ENCODE results near the gene NME9. TPM values are rescaled to one million over a fixed set of nuclear protein-coding genes. Genes with fewer than 3 reads are reported as not detected.

NME9 gene
- total and polyA plus RNA-seq, 4 donors: 0.08 to 0.39 TPM; not detected in 2

GRCh38 chr3:138336454-138336999 is 6.9 kb upstream of the NME9 start (continued):
- TF ChIP-seq MAX (IDR thresholded peaks at IDR 0.05) (no peak), EGR1 (IDR thresholded peaks at IDR 0.05; ENCODE audit: low read depth in 2 of 2) (no peak), RAD21 (IDR thresholded peaks at IDR 0.05) (no peak), HNF4A (conservative IDR thresholded peaks at IDR 0.05) (no peak)

GRCh38 chr3:138334608-138335007 is 5.0 kb upstream of the NME9 start:
- peaks cover 0 to 3% (median 1%) of the 10 kb centered on the region in 4 donors for H3K4me1 ChIP-seq (ENCODE audit: control insufficient read depth in 4 of 4, insufficient read depth in 4 of 4, low read length in 3 of 4)
- 80% methylated on average over 4 of the region's 4 CpGs for whole genome bisulfite sequencing
- no peak overlapping the region for H3K27ac ChIP-seq (ENCODE audit: low read depth in 1 of 2, low read length in 2 of 2)
- TF ChIP-seq NR2F2 (IDR thresholded peaks at IDR 0.05) (no peak), SP1 (IDR thresholded peaks at IDR 0.05) (no peak), REST (IDR thresholded peaks at IDR 0.05) (no peak), MAX (IDR thresholded peaks at IDR 0.05) (no peak), FOXA1 (IDR thresholded peaks at IDR 0.05) (no peak), JUND (IDR thresholded peaks at IDR 0.05) (no peak), ZBTB33 (IDR thresholded peaks at IDR 0.05) (no peak), YY1 (IDR thresholded peaks at IDR 0.05) (no peak)
- no peaks in the 10 kb centered on the region for H3K9me3 ChIP-seq (ENCODE audit: control insufficient read depth in 4 of 4, low read length in 3 of 4)
- no peak overlapping the region for H3K4me3 ChIP-seq (ENCODE audit: low read depth in 1 of 3, low read length in 3 of 3)
- no peak for DNase-seq (ENCODE audit: low spot score)
- H3K27me3 ChIP-seq (ENCODE audit: control insufficient read depth in 4 of 4, insufficient read depth in 4 of 4, low read length in 3 of 4): no peaks in the 10 kb centered on the region
- no peaks in the 10 kb centered on the region for H3K36me3 ChIP-seq (ENCODE audit: control insufficient read depth in 4 of 4, insufficient read depth in 3 of 4, low read depth in 1 of 4, low read length in 3 of 4)
- H3K9ac ChIP-seq (ENCODE audit: low read depth in 1 of 2, low read length in 2 of 2): no peak overlapping the region

GRCh38 chr3:138332472-138333073 is 2.9 kb upstream of the NME9 start:
- Histone ChIP-seq H3K4me3 (ENCODE audit: low read depth in 1 of 3, low read length in 3 of 3) (no peak overlapping the region), H3K27me3 (ENCODE audit: control insufficient read depth in 4 of 4, insufficient read depth in 4 of 4, low read length in 3 of 4) (no peaks in the 10 kb centered on the region), H3K9ac (ENCODE audit: low read depth in 1 of 2, low read length in 2 of 2) (no peak overlapping the region), H3K9me3 (ENCODE audit: control insufficient read depth in 4 of 4, low read length in 3 of 4) (no peaks in the 10 kb centered on the region), H3K27ac (ENCODE audit: low read depth in 1 of 2, low read length in 2 of 2) (no peak overlapping the region), H3K4me1 (ENCODE audit: control insufficient read depth in 4 of 4, insufficient read depth in 4 of 4, low read length in 3 of 4) (peaks cover 2 to 10% (median 5%) of the 10 kb centered on the region in 4 donors), H3K36me3 (ENCODE audit: control insufficient read depth in 4 of 4, insufficient read depth in 3 of 4, low read depth in 1 of 4, low read length in 3 of 4) (no peaks in the 10 kb centered on the region)
- TF ChIP-seq HNF4A (conservative IDR thresholded peaks at IDR 0.05) (no peak), EGR1 (IDR thresholded peaks at IDR 0.05; ENCODE audit: low read depth in 2 of 2) (no peak), RAD21 (IDR thresholded peaks at IDR 0.05) (peak; percentile 88), CTCF (IDR thresholded peaks at IDR 0.05; ENCODE audit: low read depth, low read length, missing input control) (peak; percentile 76)
- no peak for DNase-seq (ENCODE audit: low spot score)
- 34% methylated on average over 4 of the region's 4 CpGs for WGBS

Data from liver (tissue), 9 donors.